GM06990 (cell line): ENCODE results near the gene SH3PXD2B.
"Not testable (repeated sequence)": the region's sequence is repeated elsewhere in the genome, so short reads cannot be mapped to it uniquely, and the experiment has no call there.

Experiments used
- DNase-seq: peaks from one replicate; pipeline ENCODE4 v3.0.0-alpha.2; 2011; ENCODE audit not compliant: insufficient read length; ENCODE audit errors: extremely low read depth
- H3K27me3 ChIP-seq: replicated peaks from 2 replicates; pipeline ENCODE4 v1.6.0; 2011; ENCODE audit warnings: low read length; ENCODE audit not compliant: control insufficient read depth, insufficient read depth
- H3K36me3 ChIP-seq: 2 replicates; pipeline ENCODE4 v1.5.1; 2011; ENCODE audit warnings: low read length; ENCODE audit not compliant: control insufficient read depth, insufficient read depth
- H3K4me3 ChIP-seq: replicated peaks from 2 replicates; pipeline ENCODE4 v1.5.1; 2011; ENCODE audit warnings: low read depth, mild to moderate bottlenecking, control low read depth, low read length
- CTCF ChIP-seq: IDR thresholded peaks from 2 replicates; pipeline ENCODE4 v1.5.1; 2011; ENCODE audit warnings: low read length, control low read depth, mild to moderate bottlenecking, inconsistent platforms; ENCODE audit not compliant: insufficient read depth, poor library complexity, severe bottlenecking

The SH3PXD2B gene

GRCh38 chr5:172370648-172371545 is 83.4 kb downstream of the SH3PXD2B start:
- Histone ChIP-seq H3K27me3 (no peaks in the 10 kb centered on the region), H3K4me3 (no peak overlapping the region), H3K36me3 (no peaks in the 10 kb centered on the region)
- peak; percentile 86 for TF ChIP-seq CTCF
- DNase-seq: no peak

- no peaks in the 10 kb centered on the region for H3K27me3 ChIP-seq
- H3K4me3 ChIP-seq: no peak overlapping the region
- H3K36me3 ChIP-seq: no peaks in the 10 kb centered on the region
- DNase-seq: no peak
- TF ChIP-seq CTCF: no peak
These were observed 84.1 kb downstream of the SH3PXD2B start for GRCh38 chr5:172370237-172370640.

- H3K36me3 ChIP-seq, DNase-seq, H3K27me3 ChIP-seq, H3K4me3 ChIP-seq: not testable (repeated sequence)
These were observed 85.6 kb downstream of the SH3PXD2B start for GRCh38 chr5:172368699-172369098.

- no peak for TF ChIP-seq CTCF
- H3K4me3 ChIP-seq: no peak overlapping the region
- DNase-seq: no peak
- H3K36me3 ChIP-seq: no peaks in the 10 kb centered on the region
- H3K27me3 ChIP-seq: no peaks in the 10 kb centered on the region
These were observed 88.2 kb downstream of the SH3PXD2B start for GRCh38 chr5:172365948-172366608.

- TF ChIP-seq CTCF: no peak
- Histone ChIP-seq H3K36me3 (no peaks in the 10 kb centered on the region), H3K4me3 (no peak overlapping the region), H3K27me3 (no peaks in the 10 kb centered on the region)
- DNase-seq: no peak
These were observed 89.6 kb downstream of the SH3PXD2B start for GRCh38 chr5:172364773-172365172.

GRCh38 chr5:172362755-172363154 is 91.6 kb downstream of the SH3PXD2B start:
- TF ChIP-seq CTCF: peak; percentile 9
- H3K27me3 ChIP-seq: no peaks in the 10 kb centered on the region
- H3K4me3 ChIP-seq: no peak overlapping the region
- peak; percentile 56 for DNase-seq
- H3K36me3 ChIP-seq: no peaks in the 10 kb centered on the region
